Testis (tissue), 3 donors: ENCODE measurements around the gene CTIF. TPM values are rescaled to one million over a fixed set of nuclear protein-coding genes. Genes with fewer than 3 reads are reported as not detected.

ENCODE experiments used
- DNase-seq: peaks from one replicate; pipeline ENCODE4 v3.0.0-alpha.2; 2019
- H3K27ac ChIP-seq, 2 donors: fragments of 200-600 bp; sonication (generic); one replicate each; pipeline ENCODE4 v1.5.1; 2019
- H3K27me3 ChIP-seq: fragments of 200-600 bp; sonication (generic); one replicate; pipeline ENCODE4 v1.5.1; 2019
- H3K36me3 ChIP-seq: fragments of 200-600 bp; sonication (generic); one replicate; pipeline ENCODE4 v1.5.1; 2017; ENCODE audit warnings: low read depth; ENCODE audit errors: missing control alignments
- H3K4me1 ChIP-seq: fragments of 200-600 bp; sonication (generic); one replicate; pipeline ENCODE4 v1.5.1; 2019
- H3K4me3 ChIP-seq, 2 donors: fragments of 200-600 bp; sonication (generic); one replicate each; pipeline ENCODE4 v1.5.1; 2017 to 2019
- H3K9me3 ChIP-seq: fragments of 200-600 bp; sonication (generic); one replicate; pipeline ENCODE4 v1.5.1; 2017
- POLR2A ChIP-seq: fragments of 450-650 bp; IDR thresholded peaks from one replicate; pipeline ENCODE4 v1.6.1; 2017; ENCODE audit warnings: antibody characterized with exemption, mild to moderate bottlenecking, moderate library complexity
- WGBS, 2 donors: methylation state at CpG; one replicate each; pipeline ENCODE4 v1.1.5; 2018; 5-methylcytosine and 5-hydroxymethylcytosine counted together
- intact Hi-C: fragments of 100-400 bp; cut with DNase I; formaldehyde crosslinking; loops from one replicate; pipeline ENCODE4 v1.15.1; 2023; ENCODE audit warnings: low total_unique reads
- polyA plus RNA-seq: library from polyadenylated mRNA; stranded (reverse); fragments of 350-450 nt; fragmentation: Illumina TruSeq; extraction: RNeasy Lipid Tissue Mini Kit (QIAGEN cat#74804); gene quantifications from one replicate; pipeline ENCODE4 v1.2.3, GENCODE V29; 2014; ENCODE audit warnings: low read depth, low replicate concordance; ENCODE audit not compliant: insufficient read depth
- total RNA-seq, 2 donors: library from RNA; depleted of rRNA; stranded (reverse); fragments of >200 nt; gene quantifications; one replicate each; pipeline ENCODE4 v1.2.3, GENCODE V29; 2016
- TF ChIP-seq, protein P1 (sequence below), 3 experiments: fragments of 450-650 bp in 2 of 3; fragments of 200-600 bp in 1 of 3; sonication (generic) in 1 of 3; IDR thresholded peaks; one replicate each; pipeline ENCODE4 v1.5.1; 2016 to 2019; ENCODE audit warnings: antibody characterized with exemption in 3 of 3, mild to moderate bottlenecking in 2 of 3, moderate library complexity in 1 of 3

CTIF gene
- total and polyA plus RNA-seq, 3 donors from 2014 or later = 33.8 to 41.5 (median 35.6) TPM

DNA sequence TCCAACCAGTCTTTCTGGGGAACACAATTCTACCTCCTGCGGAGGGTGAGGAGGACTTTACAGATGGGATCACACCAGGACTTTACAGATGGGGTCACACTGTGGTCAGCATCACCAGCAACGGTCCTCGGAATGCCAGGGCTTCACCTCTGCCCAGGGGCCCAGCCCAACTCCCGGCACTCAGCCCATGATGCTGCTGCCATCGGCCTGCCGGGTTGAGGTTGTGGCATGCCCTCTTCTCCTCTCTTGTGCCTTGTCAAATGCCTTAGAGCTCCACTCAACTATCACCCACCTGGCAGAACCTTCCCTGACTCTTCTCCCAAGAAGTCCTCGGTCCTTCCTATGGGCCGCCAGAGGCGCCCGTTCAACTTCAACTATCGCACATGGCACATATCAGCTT lies 166.7 kb downstream of the CTIF start:
- intact Hi-C loops = no loop called here
- no peak for DNase-seq
- no peak overlapping the region for H3K27ac ChIP-seq
- H3K27me3 ChIP-seq = no peaks in the 10 kb centered on the region
- H3K4me3 ChIP-seq = no peak overlapping the region
- H3K36me3 ChIP-seq = no peaks in the 10 kb centered on the region
- 89 to 91% methylated on average over 10 to 11 of the region's 11 CpGs for WGBS, 2 donors
- H3K9me3 ChIP-seq = no peaks in the 10 kb centered on the region
- H3K4me1 ChIP-seq = peaks cover 7% of the 10 kb centered on the region
- TF ChIP-seq, protein P1, sequence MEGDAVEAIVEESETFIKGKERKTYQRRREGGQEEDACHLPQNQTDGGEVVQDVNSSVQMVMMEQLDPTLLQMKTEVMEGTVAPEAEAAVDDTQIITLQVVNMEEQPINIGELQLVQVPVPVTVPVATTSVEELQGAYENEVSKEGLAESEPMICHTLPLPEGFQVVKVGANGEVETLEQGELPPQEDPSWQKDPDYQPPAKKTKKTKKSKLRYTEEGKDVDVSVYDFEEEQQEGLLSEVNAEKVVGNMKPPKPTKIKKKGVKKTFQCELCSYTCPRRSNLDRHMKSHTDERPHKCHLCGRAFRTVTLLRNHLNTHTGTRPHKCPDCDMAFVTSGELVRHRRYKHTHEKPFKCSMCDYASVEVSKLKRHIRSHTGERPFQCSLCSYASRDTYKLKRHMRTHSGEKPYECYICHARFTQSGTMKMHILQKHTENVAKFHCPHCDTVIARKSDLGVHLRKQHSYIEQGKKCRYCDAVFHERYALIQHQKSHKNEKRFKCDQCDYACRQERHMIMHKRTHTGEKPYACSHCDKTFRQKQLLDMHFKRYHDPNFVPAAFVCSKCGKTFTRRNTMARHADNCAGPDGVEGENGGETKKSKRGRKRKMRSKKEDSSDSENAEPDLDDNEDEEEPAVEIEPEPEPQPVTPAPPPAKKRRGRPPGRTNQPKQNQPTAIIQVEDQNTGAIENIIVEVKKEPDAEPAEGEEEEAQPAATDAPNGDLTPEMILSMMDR (IDR thresholded peaks at IDR 0.05) = no peak
- TF ChIP-seq POLR2A = no peak

DNA sequence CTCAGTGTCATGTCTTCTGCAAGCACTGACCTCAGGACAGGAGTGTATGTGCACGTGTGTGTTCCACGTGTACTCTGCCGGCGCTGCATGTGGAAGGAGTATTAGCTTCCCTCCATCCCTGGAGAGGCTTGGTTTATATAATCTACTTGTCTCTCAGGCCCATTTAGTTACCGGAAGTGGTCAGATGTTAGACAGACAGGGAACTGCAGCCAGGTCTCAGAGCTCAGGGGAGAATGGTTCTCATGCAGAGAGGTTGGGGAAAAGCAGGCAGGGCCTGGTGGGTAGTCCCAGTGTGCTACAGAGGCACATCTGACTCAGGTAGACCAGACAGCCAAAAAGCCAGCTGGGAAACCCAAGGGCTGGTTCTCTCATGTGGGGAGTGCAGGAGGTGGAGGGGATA lies 167.9 kb downstream of the CTIF start:
- Histone ChIP-seq H3K27ac (no peak overlapping the region), H3K4me3 (no peak overlapping the region), H3K36me3 (no peaks in the 10 kb centered on the region), H3K4me1 (peaks cover 7% of the 10 kb centered on the region), H3K27me3 (no peaks in the 10 kb centered on the region), H3K9me3 (no peaks in the 10 kb centered on the region)
- 51 to 67% methylated on average over 3 to 5 of the region's 5 CpGs for WGBS, 2 donors
- intact Hi-C loops = no loop called here
- no peak for DNase-seq
- no peak for TF ChIP-seq POLR2A
- TF ChIP-seq, protein P1 (IDR thresholded peaks at IDR 0.05) = no peak

DNA sequence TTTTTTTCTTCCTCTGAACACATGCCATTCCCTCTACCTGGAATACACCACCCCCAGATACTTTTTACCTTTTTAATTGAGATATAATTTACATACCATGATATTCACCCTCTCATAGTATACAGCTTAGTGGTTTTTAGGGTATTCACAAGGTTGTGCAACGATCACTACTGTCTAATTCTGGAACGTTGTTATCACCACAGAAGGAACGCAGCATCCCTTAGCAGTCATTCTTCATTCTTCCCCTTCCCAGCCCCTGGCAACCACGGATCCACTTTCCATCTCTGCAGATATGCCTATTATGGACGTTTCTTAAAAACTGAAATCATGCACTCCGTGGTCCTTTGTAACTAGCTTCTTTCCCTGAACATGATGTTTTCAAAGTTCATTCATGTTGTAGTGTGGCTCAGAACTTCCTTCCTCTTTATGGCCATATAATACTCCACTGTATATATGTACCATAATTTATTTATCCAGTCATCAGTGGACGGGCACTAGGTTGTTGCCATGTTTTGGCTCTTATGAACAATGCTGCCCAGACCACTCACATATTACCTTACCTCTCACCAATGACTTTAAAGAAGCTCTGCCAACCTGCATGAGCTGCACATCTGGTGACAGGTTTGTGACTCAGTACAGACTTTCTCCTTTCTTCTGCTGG lies 168.9 kb downstream of the CTIF start:
- no peak overlapping the region for H3K27ac ChIP-seq
- peaks cover 7% of the 10 kb centered on the region for H3K4me1 ChIP-seq
- intact Hi-C loops = no loop called here
- no peak overlapping the region for H3K4me3 ChIP-seq
- no peak for TF ChIP-seq POLR2A
- TF ChIP-seq, protein P1 (IDR thresholded peaks at IDR 0.05) = no peak
- 85 to 86% methylated on average over 7 of the region's 7 CpGs for WGBS, 2 donors
- no peaks in the 10 kb centered on the region for H3K9me3 ChIP-seq
- H3K27me3 ChIP-seq = no peaks in the 10 kb centered on the region
- H3K36me3 ChIP-seq = no peaks in the 10 kb centered on the region
- DNase-seq = no peak

DNA sequence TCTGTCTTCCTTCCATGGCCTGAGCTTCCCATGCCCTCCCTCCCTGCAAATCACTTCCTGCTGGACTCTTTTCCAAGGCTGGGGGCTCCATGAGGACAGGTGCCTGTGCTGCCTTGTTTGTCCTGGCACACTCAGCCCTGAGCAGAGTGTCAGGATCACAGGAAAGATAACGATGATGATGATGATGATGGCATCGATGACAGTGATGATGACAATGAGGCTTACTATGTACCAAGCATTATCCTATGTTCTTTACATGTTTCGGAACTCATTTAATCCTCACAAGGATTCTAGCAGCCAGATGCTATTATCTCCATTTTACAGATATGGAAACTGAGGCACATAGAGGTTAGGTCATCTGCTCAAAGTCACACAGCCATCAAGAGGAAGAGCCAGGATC lies 170.0 kb downstream of the CTIF start:
- no peak overlapping the region for H3K27ac ChIP-seq
- TF ChIP-seq POLR2A = no peak
- TF ChIP-seq, protein P1 (IDR thresholded peaks at IDR 0.05) = no peak
- no peaks in the 10 kb centered on the region for H3K36me3 ChIP-seq
- intact Hi-C loops = no loop called here
- H3K27me3 ChIP-seq = no peaks in the 10 kb centered on the region
- no peaks in the 10 kb centered on the region for H3K9me3 ChIP-seq
- WGBS, 2 donors = 65 to 85% methylated on average over 3 of the region's 3 CpGs
- peaks cover 9% of the 10 kb centered on the region for H3K4me1 ChIP-seq
- DNase-seq = no peak
- no peak overlapping the region for H3K4me3 ChIP-seq
